Measurements from ENCODE around the gene JAZF1.

DNA sequence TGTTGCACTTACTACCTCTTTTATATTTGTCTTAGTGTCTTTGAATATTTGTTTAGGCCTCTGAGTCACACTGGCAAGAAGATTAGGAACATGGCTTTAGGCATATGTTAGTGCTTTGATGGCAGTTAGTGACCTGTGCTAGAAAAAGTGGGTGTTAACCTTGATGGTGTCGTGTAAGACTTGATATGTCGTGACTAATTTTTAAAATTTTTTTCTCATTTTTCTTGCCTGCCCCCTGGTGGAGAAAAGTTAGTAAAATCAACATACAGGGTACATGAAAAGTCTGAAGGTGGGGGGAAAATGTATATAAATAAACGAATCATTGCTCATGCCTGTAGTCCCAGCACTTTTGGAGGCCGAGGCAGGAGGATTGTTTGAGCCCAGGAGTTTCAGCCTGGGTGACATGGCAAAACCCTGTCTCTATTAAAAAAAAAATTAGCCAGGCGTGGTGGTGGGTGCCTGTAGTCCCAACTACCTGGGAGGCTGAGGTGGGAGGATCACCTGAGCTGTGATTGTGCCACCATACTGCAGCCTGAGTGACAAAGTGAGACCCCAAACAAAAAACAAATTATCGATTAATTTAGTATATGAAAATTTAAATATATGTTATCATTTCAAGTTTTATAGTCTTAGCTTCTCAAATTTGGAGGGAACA, 396.1 kb downstream of the JAZF1 start:
- TF ChIP-seq, protein P1, sequence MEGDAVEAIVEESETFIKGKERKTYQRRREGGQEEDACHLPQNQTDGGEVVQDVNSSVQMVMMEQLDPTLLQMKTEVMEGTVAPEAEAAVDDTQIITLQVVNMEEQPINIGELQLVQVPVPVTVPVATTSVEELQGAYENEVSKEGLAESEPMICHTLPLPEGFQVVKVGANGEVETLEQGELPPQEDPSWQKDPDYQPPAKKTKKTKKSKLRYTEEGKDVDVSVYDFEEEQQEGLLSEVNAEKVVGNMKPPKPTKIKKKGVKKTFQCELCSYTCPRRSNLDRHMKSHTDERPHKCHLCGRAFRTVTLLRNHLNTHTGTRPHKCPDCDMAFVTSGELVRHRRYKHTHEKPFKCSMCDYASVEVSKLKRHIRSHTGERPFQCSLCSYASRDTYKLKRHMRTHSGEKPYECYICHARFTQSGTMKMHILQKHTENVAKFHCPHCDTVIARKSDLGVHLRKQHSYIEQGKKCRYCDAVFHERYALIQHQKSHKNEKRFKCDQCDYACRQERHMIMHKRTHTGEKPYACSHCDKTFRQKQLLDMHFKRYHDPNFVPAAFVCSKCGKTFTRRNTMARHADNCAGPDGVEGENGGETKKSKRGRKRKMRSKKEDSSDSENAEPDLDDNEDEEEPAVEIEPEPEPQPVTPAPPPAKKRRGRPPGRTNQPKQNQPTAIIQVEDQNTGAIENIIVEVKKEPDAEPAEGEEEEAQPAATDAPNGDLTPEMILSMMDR (IDR thresholded peaks at IDR 0.05; ENCODE audit: low read length), result peak; percentile 55
- no peak for TF ChIP-seq EZH2 (optimal IDR thresholded peaks at IDR 0.05; ENCODE audit: low read depth, low read length)
- TF ChIP-seq EZH2phosphoT487 (IDR thresholded peaks at IDR 0.05; ENCODE audit: low read length), result no peak

Measured in MM.1S (cell line).